GM19438 (cell line): ENCODE measurements around the gene C2orf76.
"Not testable (repeated sequence)": the region's sequence is repeated elsewhere in the genome, so short reads cannot be mapped to it uniquely, and the experiment has no call there.

Experiments
- ATAC-seq: cut with Tn5 transposase; IDR thresholded peaks from one replicate; pipeline ENCODE4 v1.9.1; 2021; ENCODE audit warnings: low read depth; ENCODE audit not compliant: unreplicated experiment

C2orf76 gene

GRCh38 chr2:119366649-119367471, at the start of gene C2orf76, which contains the start of gene DBI:
Gene C2orf76, minus strand, starts transcription at chr2:119366834. Its CDS starts 26,875 bp downstream, at chr2:119339959.
Gene DBI, plus strand, starts transcription at chr2:119366977. Its CDS starts 75 bp downstream, at chr2:119367052.
- peak; percentile 93 for ATAC-seq

GRCh38 chr2:119415630-119416029, 49.0 kb upstream of the C2orf76 start:
- no peak for ATAC-seq

DNA sequence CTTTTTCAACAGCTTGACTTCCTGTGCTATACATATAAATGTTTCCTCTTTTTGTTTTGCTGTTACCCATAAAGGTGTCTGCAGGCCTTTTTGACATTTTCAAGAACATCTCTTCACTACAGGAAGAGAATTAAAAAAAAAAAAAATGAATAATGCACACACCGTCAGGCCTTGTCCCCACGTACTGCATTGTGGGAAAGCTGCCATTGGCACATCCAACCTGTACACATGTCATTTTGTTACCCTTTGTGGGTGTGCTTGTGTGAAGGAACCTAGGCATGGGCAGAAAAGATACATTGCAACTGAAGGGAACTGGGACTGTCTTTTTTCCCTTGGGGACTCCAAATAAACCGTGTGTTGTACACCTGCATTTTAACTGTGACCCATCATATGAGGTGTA, 48.3 kb upstream of the C2orf76 start:
- ATAC-seq = no peak

DNA sequence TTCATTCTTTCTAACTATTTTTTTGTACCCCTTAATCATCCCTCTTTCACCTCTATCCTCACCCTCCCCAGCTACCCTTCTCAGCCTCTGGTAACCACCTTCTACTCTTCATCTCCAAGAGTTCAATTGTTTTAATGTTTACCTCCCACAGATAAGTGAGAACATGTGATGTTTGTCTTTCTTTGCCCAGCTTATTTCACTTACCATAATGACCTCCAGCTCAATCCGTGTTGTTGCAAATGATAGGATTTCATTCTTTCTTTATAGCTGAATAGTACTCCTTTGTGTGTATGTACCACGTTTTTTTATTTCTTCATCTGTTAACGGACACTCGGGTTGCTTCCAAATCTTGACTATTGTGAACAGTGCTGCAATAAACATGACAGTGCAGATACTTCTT, 42.9 kb upstream of the C2orf76 start:
- no peak for ATAC-seq

DNA sequence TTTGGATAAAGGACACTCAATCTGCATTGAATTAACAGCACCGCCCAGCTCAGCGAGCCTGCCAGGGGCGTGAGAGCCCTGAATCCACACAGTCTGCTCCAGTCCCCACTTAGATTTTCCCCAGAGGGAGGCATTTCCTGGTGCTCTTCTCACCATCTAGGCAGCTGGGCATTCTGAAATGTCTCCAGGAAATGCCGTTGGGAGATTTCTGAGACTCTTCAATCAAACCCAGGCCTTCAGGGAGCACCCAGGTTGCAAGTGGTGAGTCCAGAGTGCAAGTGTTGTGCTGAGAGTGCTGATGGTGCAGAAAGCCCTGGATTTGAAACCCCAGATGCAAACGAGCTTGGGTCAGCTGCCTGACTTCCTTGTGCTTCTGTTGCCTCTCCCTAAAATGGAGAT, 41.6 kb upstream of the C2orf76 start:
- ATAC-seq = no peak

GRCh38 chr2:119407430-119408220, 41.0 kb upstream of the C2orf76 start:
- no peak for ATAC-seq

- no peak for ATAC-seq
These were observed 38.5 kb upstream of the C2orf76 start for GRCh38 chr2:119405151-119405550.

DNA sequence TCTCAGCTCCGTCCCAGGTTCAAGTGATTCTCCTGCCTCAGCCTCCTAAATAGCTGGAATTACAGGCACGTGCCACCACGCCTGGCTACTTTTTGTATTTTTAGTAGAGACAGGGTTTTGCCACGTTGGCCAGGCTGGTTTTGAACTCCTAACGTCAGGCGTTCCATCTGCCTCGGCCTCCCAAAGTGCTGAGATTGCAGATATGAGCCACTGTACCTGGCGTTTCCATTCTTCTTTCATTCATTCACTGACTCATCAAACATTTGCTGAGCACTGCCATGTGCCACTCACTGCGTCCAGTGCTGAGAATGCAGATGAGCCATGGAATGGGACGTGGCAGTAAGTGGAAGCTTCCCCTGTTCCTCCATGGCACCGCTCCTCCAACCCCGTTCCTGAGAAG, 37.0 kb upstream of the C2orf76 start:
- not testable (repeated sequence) for ATAC-seq

GRCh38 chr2:119402645-119403560, 36.3 kb upstream of the C2orf76 start:
- no peak for ATAC-seq

DNA sequence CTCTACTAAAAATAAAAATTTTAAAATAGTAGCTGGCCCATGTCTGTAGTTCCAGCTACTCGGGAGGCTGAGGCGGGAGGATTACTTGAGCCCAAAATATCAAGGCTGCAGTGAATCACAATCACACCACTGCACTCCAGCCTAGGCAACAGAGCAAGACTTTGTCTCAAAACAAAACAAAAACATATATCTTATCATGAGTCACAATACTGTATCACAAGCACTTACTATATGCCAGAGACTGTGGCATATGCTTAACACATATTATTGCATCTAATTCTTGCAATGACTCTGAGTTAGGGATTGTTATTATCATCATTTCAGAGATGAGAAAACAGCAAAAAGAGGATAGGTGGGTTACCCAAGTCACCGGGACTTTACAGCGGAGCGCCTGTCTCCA, 35.5 kb upstream of the C2orf76 start:
- ATAC-seq = no peak

GRCh38 chr2:119397196-119397595, 30.6 kb upstream of the C2orf76 start:
- no peak for ATAC-seq

GRCh38 chr2:119393971-119394748, 27.5 kb upstream of the C2orf76 start:
- no peak for ATAC-seq

GRCh38 chr2:119389615-119390306, 23.1 kb upstream of the C2orf76 start:
- no peak for ATAC-seq

DNA sequence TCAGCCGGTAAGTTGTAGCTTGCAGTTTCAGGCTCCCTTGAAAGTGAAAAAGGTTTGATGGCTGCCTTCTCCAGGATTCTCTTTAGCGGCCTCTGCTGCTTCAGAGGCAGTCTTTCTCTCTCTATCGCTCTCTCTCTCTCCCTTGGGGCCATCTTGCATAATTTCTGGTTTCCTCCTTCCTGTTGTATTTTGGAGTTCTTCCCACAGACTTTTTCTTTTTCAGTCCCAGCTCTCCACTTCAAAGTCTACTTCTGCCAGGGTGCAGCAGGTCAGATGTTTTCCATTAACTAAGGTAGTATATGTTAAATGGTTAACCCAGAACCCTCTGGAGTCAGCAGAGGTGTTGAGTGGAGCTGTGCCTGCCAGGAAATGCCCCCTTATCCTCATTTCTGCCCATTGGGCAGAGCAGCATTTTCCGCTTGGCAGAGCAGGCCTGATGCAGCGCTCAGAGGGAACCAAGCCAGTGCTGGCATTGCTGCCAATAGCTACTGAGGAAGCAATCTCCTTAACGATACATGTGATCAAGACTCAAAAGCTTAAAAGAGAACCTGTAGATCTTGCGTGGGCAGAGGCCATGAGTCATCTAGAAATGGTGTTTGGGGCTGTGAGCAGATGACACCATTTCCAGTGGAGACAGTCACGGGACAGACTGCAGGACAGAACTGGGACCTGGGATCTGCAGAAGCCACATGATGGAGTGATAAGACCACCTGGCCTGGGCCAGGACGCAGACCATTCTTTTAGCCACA, 20.9 kb upstream of the C2orf76 start:
- peak; percentile 74 for ATAC-seq

GRCh38 chr2:119385466-119385865, 18.8 kb upstream of the C2orf76 start:
- ATAC-seq = no peak

- ATAC-seq = no peak
These were observed 18.3 kb upstream of the C2orf76 start for GRCh38 chr2:119384971-119385370.

GRCh38 chr2:119383410-119384140, 16.9 kb upstream of the C2orf76 start:
- ATAC-seq = no peak

- no peak for ATAC-seq
These were observed 11.9 kb upstream of the C2orf76 start for GRCh38 chr2:119378566-119378965.
